Measurements from ENCODE around the gene HSD17B2.

HSD17B2 gene

GRCh38 chr16:82019535-82019934, 15.5 kb upstream of the HSD17B2 start:
- Histone ChIP-seq H3K36me3 (no peaks in the 10 kb centered on the region), H3K27ac (no peak overlapping the region), H3K9me3 (no peaks in the 10 kb centered on the region), H3K4me1 (ENCODE audit: control insufficient read depth in 1 of 2, insufficient read depth in 1 of 2, low read depth in 1 of 2, low read length in 1 of 2) (no peaks in the 10 kb centered on the region), H3K4me3 (ENCODE audit: low read depth in 1 of 2, low read length in 1 of 2) (no peak overlapping the region), H3K27me3 (peaks cover 56% of the 10 kb centered on the region)
- TF ChIP-seq, protein P1, sequence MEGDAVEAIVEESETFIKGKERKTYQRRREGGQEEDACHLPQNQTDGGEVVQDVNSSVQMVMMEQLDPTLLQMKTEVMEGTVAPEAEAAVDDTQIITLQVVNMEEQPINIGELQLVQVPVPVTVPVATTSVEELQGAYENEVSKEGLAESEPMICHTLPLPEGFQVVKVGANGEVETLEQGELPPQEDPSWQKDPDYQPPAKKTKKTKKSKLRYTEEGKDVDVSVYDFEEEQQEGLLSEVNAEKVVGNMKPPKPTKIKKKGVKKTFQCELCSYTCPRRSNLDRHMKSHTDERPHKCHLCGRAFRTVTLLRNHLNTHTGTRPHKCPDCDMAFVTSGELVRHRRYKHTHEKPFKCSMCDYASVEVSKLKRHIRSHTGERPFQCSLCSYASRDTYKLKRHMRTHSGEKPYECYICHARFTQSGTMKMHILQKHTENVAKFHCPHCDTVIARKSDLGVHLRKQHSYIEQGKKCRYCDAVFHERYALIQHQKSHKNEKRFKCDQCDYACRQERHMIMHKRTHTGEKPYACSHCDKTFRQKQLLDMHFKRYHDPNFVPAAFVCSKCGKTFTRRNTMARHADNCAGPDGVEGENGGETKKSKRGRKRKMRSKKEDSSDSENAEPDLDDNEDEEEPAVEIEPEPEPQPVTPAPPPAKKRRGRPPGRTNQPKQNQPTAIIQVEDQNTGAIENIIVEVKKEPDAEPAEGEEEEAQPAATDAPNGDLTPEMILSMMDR (IDR thresholded peaks at IDR 0.05): no peak

GRCh38 chr16:82020051-82020450, 15.0 kb upstream of the HSD17B2 start:
- Histone ChIP-seq H3K9me3 (no peaks in the 10 kb centered on the region), H3K4me1 (ENCODE audit: control insufficient read depth in 1 of 2, insufficient read depth in 1 of 2, low read depth in 1 of 2, low read length in 1 of 2) (no peaks in the 10 kb centered on the region), H3K27me3 (peaks cover 61% of the 10 kb centered on the region), H3K27ac (no peak overlapping the region), H3K4me3 (ENCODE audit: low read depth in 1 of 2, low read length in 1 of 2) (no peak overlapping the region), H3K36me3 (no peaks in the 10 kb centered on the region)
- TF ChIP-seq, protein P1 (IDR thresholded peaks at IDR 0.05): no peak

GRCh38 chr16:82023206-82023605, 11.8 kb upstream of the HSD17B2 start:
- no peak overlapping the region for H3K4me3 ChIP-seq (ENCODE audit: low read depth in 1 of 2, low read length in 1 of 2)
- no peak overlapping the region for H3K27ac ChIP-seq
- H3K4me1 ChIP-seq (ENCODE audit: control insufficient read depth in 1 of 2, insufficient read depth in 1 of 2, low read depth in 1 of 2, low read length in 1 of 2): no peaks in the 10 kb centered on the region
- H3K9me3 ChIP-seq: no peaks in the 10 kb centered on the region
- H3K36me3 ChIP-seq: no peaks in the 10 kb centered on the region
- TF ChIP-seq, protein P1 (IDR thresholded peaks at IDR 0.05): no peak
- peaks cover 71% of the 10 kb centered on the region for H3K27me3 ChIP-seq

DNA sequence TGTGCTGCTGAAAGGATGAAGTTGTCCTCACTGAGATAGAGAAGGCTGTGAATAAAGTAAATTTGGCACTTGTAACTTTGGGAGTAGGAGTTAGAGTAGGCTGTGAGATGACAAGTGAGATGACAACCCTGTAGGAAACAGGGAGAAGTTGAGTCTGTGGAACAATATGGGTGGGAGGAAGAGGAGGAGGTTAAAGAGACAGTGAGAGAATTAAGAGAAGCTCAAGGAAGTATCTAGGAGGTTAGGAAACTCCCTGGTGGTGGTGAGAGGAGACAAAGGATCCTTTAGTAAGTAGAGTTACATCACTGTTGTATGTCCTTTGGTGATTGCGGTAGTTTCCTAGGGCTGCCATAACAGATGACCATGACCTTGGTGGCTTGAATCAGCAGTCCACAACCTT, 10.7 kb upstream of the HSD17B2 start:
- H3K4me3 ChIP-seq (ENCODE audit: low read depth in 1 of 2, low read length in 1 of 2): no peak overlapping the region
- no peaks in the 10 kb centered on the region for H3K36me3 ChIP-seq
- no peaks in the 10 kb centered on the region for H3K9me3 ChIP-seq
- H3K27me3 ChIP-seq: peaks cover 60% of the 10 kb centered on the region
- H3K27ac ChIP-seq: no peak overlapping the region
- TF ChIP-seq, protein P1 (IDR thresholded peaks at IDR 0.05): no peak
- no peaks in the 10 kb centered on the region for H3K4me1 ChIP-seq (ENCODE audit: control insufficient read depth in 1 of 2, insufficient read depth in 1 of 2, low read depth in 1 of 2, low read length in 1 of 2)

DNA sequence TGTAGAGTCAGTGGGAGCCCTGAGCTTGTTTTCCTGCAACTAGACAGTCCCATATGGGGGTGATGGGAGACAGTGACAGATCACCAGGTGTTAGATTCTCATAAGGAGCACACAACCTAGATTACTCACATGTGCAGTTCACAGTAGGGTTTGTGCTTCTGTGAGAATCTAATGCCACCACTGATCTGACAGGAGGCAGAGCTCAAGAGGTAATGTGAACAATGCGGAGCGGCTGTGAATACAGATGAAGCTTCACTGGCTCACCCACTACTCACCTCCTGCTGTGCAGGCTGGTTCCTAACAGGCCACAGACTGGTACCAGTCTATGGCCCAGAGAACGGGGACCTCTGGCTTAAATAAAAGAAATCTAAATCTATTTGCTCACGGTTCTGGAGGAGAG, 10.2 kb upstream of the HSD17B2 start:
- H3K4me1 ChIP-seq (ENCODE audit: control insufficient read depth in 1 of 2, insufficient read depth in 1 of 2, low read depth in 1 of 2, low read length in 1 of 2): no peaks in the 10 kb centered on the region
- H3K27ac ChIP-seq: no peak overlapping the region
- H3K27me3 ChIP-seq: peaks cover 54% of the 10 kb centered on the region
- TF ChIP-seq, protein P1 (IDR thresholded peaks at IDR 0.05): no peak
- no peaks in the 10 kb centered on the region for H3K36me3 ChIP-seq
- no peaks in the 10 kb centered on the region for H3K9me3 ChIP-seq
- no peak overlapping the region for H3K4me3 ChIP-seq (ENCODE audit: low read depth in 1 of 2, low read length in 1 of 2)

DNA sequence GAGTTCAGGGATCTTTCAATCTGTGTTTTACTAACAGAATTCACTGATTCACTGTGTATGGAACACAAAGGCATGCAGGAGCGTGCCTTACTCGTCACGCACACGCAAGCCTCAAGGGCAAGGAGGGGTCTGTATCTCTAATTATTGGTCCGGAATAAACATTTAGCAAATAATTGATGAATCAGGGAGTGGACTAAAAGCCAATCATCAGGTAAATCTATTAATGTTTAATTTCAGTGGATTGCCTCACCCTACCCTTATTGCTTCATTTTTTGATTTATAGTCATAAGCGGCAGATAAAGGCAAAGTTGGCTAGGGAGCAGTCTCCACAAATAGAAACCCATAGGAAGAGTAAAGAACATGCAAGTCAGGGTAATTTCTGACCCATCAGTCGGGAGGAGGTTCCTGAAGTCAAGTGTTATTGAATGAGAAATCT, 7.4 kb upstream of the HSD17B2 start:
- Histone ChIP-seq H3K36me3 (no peaks in the 10 kb centered on the region), H3K9me3 (no peaks in the 10 kb centered on the region), H3K27me3 (peaks cover 44% of the 10 kb centered on the region), H3K4me1 (ENCODE audit: control insufficient read depth in 1 of 2, insufficient read depth in 1 of 2, low read depth in 1 of 2, low read length in 1 of 2) (no peaks in the 10 kb centered on the region), H3K27ac (no peak overlapping the region), H3K4me3 (ENCODE audit: low read depth in 1 of 2, low read length in 1 of 2) (no peak overlapping the region)
- TF ChIP-seq, protein P1 (IDR thresholded peaks at IDR 0.05): no peak
